Endothelial cell of umbilical vein (primary cell): ENCODE measurements around the gene ANKFN1. TPM values are rescaled to one million over a fixed set of nuclear protein-coding genes. Genes with fewer than 3 reads are reported as not detected.

Source experiments
- BruUV-seq: library from RNA; stranded (reverse); fragments of 400-500 nt; replicated peaks from 2 replicates; lab custom pipeline; 2021; lab: Mats Ljungman, UMichigan
- CTCF ChIA-PET: fragments of 300-600, 350-600 bp; sonication (Branson Sonifier 250); formaldehyde crosslinking; loops from one replicate; lab custom pipeline; 2021; ENCODE audit warnings: antibody characterized with exemption, inconsistent platforms; lab: Charles Lee
- POLR2A ChIA-PET: fragments of 300-600, 350-600 bp; sonication (Branson Sonifier 250); formaldehyde crosslinking; loops from one replicate; lab custom pipeline; 2021; ENCODE audit warnings: antibody characterized with exemption, inconsistent platforms; lab: Charles Lee
- DNase-seq: peaks from one replicate; pipeline ENCODE4 v3.0.0-alpha.2; 2011; ENCODE audit warnings: low read depth, low spot score
- FAIRE-seq: peaks from 2 replicates; lab custom pipeline; 2011; peaks lifted over from hg19 to GRCh38; lab: Jason Lieb, UNC
- H2AFZ ChIP-seq: 2 replicates; pipeline ENCODE4 v1.6.0; 2012; ENCODE audit warnings: low read depth, low read length, control low read depth, inconsistent platforms
- H3K27ac ChIP-seq: 2 replicates; pipeline ENCODE4 v1.5.1; 2011; ENCODE audit warnings: low read depth, mild to moderate bottlenecking, control low read depth, low read length, moderate library complexity; ENCODE audit not compliant: insufficient read depth
- H3K27me3 ChIP-seq, 2 experiments: 2 replicates each; pipeline versions ENCODE4 v1.6.0 to v1.6.1; 2011; ENCODE audit warnings: low read length in 2 of 2, mixed read lengths in 1 of 2; ENCODE audit not compliant: control insufficient read depth in 2 of 2, insufficient read depth in 2 of 2
- H3K36me3 ChIP-seq, 2 experiments: 2 replicates in 1 of 2; 3 replicates in 1 of 2; pipeline ENCODE4 v1.5.1; 2011; ENCODE audit warnings: low read length in 2 of 2, mild to moderate bottlenecking in 1 of 2, moderate library complexity in 1 of 2; ENCODE audit not compliant: control insufficient read depth in 2 of 2, insufficient read depth in 2 of 2; ENCODE audit errors: extremely low read depth in 1 of 2
- H3K4me1 ChIP-seq: 3 replicates; pipeline ENCODE4 v1.5.1; 2011; ENCODE audit warnings: mild to moderate bottlenecking, low read length; ENCODE audit not compliant: control insufficient read depth, insufficient read depth; ENCODE audit errors: extremely low read depth
- H3K4me2 ChIP-seq: 2 replicates; pipeline ENCODE4 v1.6.1; 2011; ENCODE audit warnings: low read length, control low read depth, mixed read lengths; ENCODE audit not compliant: insufficient read depth
- H3K4me3 ChIP-seq, 3 experiments: fragments of 200-600 bp in 1 of 3; sonication (generic), shearing (Covaris generic) in 1 of 3; replicated peaks in 1 of 3; 2 replicates each; pipeline ENCODE4 v1.5.1; 2011 to 2016; ENCODE audit warnings: control low read depth in 3 of 3, low read length in 3 of 3, mild to moderate bottlenecking in 2 of 3, inconsistent platforms in 1 of 3, low read depth in 1 of 3, moderate library complexity in 1 of 3; ENCODE audit not compliant: insufficient read depth in 1 of 3
- H3K79me2 ChIP-seq: 2 replicates; pipeline ENCODE4 v1.6.0; 2012; ENCODE audit warnings: low read length, inconsistent platforms; ENCODE audit not compliant: control insufficient read depth, insufficient read depth
- H3K9ac ChIP-seq: replicated peaks from 2 replicates; pipeline ENCODE3; 2011; ENCODE audit warnings: low read length, control low read depth; ENCODE audit not compliant: insufficient read depth; ENCODE audit errors: extremely low read depth
- H3K9me1 ChIP-seq: replicated peaks from 3 replicates; pipeline ENCODE4 v1.6.0; 2011; ENCODE audit warnings: mild to moderate bottlenecking, low read length; ENCODE audit not compliant: control insufficient read depth, insufficient read depth; ENCODE audit errors: extremely low read depth
- H3K9me3 ChIP-seq: replicated peaks from 2 replicates; pipeline ENCODE4 v1.5.1; 2012; ENCODE audit warnings: low read length, inconsistent platforms; ENCODE audit not compliant: control insufficient read depth, insufficient read depth
- H4K20me1 ChIP-seq: replicated peaks from 2 replicates; pipeline ENCODE3; 2011; ENCODE audit warnings: mild to moderate bottlenecking, low read length; ENCODE audit not compliant: control insufficient read depth, insufficient read depth; ENCODE audit errors: extremely low read depth
- EZH2 ChIP-seq: IDR thresholded peaks from 2 replicates; pipeline ENCODE4 v1.6.1; 2012; ENCODE audit warnings: borderline replicate concordance, low read depth, mild to moderate bottlenecking, moderate library complexity, low read length, inconsistent platforms; ENCODE audit not compliant: severe bottlenecking
- FOS ChIP-seq: IDR thresholded peaks from 2 replicates; pipeline ENCODE4 v1.6.1; 2011; ENCODE audit warnings: mild to moderate bottlenecking, low read length, moderate library complexity, borderline replicate concordance; ENCODE audit not compliant: insufficient read depth
- GATA2 ChIP-seq: IDR thresholded peaks from 2 replicates; pipeline ENCODE4 v1.7.0; 2011; ENCODE audit warnings: low read depth, mild to moderate bottlenecking, moderate library complexity, mixed read lengths, low read length; ENCODE audit not compliant: insufficient read length, insufficient read depth
- JUN ChIP-seq: IDR thresholded peaks from 2 replicates; pipeline ENCODE4 v1.6.1; 2011; ENCODE audit warnings: borderline replicate concordance, low read depth; ENCODE audit not compliant: insufficient read length, insufficient read depth
- MYC ChIP-seq: IDR thresholded peaks from one replicate; pipeline ENCODE4 v1.6.1; 2011; ENCODE audit warnings: mild to moderate bottlenecking, low read depth, low read length
- POLR2A ChIP-seq: IDR thresholded peaks from 2 replicates; pipeline ENCODE4 v1.6.1; 2012; ENCODE audit warnings: low read depth, mild to moderate bottlenecking, control low read depth, low read length
- POLR2AphosphoS5 ChIP-seq: IDR thresholded peaks from 2 replicates; pipeline ENCODE4 v1.6.1; 2012; ENCODE audit warnings: low read depth, mild to moderate bottlenecking, control low read depth, low read length, moderate library complexity; ENCODE audit not compliant: insufficient read depth
- dilution Hi-C: fragments of 300-500 bp; cut with MboI; formaldehyde crosslinking; loops from one replicate; pipeline ENCODE4 v1.15.0; 2019; ENCODE audit warnings: low sequenced_read_pairs; ENCODE audit not compliant: extremely low pct_ligation_motif_present
- intact Hi-C: fragments of 100-400 bp; cut with micrococcal nuclease; formaldehyde crosslinking; loops from one replicate; pipeline ENCODE4 v1.10.0; 2022
- polyA plus RNA-seq, 4 experiments: library from polyadenylated mRNA; depleted of rRNA in 3 of 4; stranded (reverse) in 3 of 4; unstranded in 1 of 4; fragments of >200 nt; gene quantifications; 2 replicates each; pipeline versions ENCODE4 v1.2.1 to v1.2.3, GENCODE V29; 2011 to 2012; ENCODE audit warnings: missing spikeins in 1 of 4
- total RNA-seq: library from RNA; stranded (reverse); gene quantifications from 2 replicates; pipeline ENCODE4 v1.2.3, GENCODE V29; 2021
- TF ChIP-seq, protein P1 (sequence below): IDR thresholded peaks from 2 replicates; pipeline ENCODE4 v1.6.1; 2011; ENCODE audit not compliant: insufficient read depth, insufficient read length
- TF ChIP-seq, protein P2 (sequence below), 2 donors: IDR thresholded peaks; 1 replicate in 1 of 2; 2 replicates in 1 of 2; pipeline ENCODE4 v1.5.1; 2011; ENCODE audit warnings: low read length in 2 of 2, mild to moderate bottlenecking in 2 of 2, moderate library complexity in 2 of 2, control low read depth in 1 of 2, inconsistent platforms in 1 of 2, low read depth in 1 of 2; ENCODE audit not compliant: insufficient read depth in 1 of 2; ENCODE audit errors: extremely low read depth in 1 of 2

Gene ANKFN1
- total and polyA plus RNA-seq, 2 donors (not counting 3 experiments of a cell fraction or from before 2014, with no cell fraction given): 0.15 TPM; not detected in 1

DNA sequence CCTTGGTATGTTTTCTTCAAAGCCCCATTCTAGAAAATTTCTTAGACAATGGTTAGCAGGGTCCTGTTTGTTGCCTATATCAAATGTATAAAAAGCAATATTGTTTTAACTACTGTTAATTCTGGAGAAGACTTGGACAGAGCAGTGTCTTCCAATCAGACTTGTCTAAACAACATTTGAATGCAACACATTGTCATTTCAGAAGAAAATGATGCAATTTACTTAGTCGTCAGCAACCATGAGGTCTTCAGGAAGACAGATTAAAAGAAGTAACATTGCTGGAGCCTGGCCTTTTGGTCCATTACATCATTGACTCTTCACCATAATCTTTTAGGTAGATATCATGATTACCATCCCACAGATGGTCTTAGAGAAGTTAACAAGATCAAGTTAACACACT, 94.5 kb downstream of the ANKFN1 start:
- DNase-seq: no peak
- FAIRE-seq: no peak
- Histone ChIP-seq H3K27ac (no peak overlapping the region), H3K4me3 (no peak overlapping the region), H3K9ac (no peak overlapping the region), H3K36me3 (no peaks in the 10 kb centered on the region), H3K4me2 (no peak overlapping the region), H3K79me2 (no peaks in the 10 kb centered on the region), H2AFZ (no peak overlapping the region), H3K9me3 (no peaks in the 10 kb centered on the region), H4K20me1 (no peaks in the 10 kb centered on the region), H3K4me1 (no peaks in the 10 kb centered on the region), H3K9me1 (no peaks in the 10 kb centered on the region), H3K27me3 (peaks cover 0 to 1% of the 10 kb centered on the region in 2 experiments)
- ChIA-PET POLR2A (no interaction called here), CTCF (no interaction called here)
- dilution Hi-C loops (no loop called here), intact Hi-C loops (no loop called here)
- no TSS peak for BruUV-seq
- TF ChIP-seq JUN (no peak), POLR2A (no peak), POLR2AphosphoS5 (no peak), MYC (no peak), FOS (no peak), EZH2 (no peak), GATA2 (no peak)
- TF ChIP-seq, protein P1, sequence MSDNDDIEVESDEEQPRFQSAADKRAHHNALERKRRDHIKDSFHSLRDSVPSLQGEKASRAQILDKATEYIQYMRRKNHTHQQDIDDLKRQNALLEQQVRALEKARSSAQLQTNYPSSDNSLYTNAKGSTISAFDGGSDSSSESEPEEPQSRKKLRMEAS: no peak
- TF ChIP-seq, protein P2, sequence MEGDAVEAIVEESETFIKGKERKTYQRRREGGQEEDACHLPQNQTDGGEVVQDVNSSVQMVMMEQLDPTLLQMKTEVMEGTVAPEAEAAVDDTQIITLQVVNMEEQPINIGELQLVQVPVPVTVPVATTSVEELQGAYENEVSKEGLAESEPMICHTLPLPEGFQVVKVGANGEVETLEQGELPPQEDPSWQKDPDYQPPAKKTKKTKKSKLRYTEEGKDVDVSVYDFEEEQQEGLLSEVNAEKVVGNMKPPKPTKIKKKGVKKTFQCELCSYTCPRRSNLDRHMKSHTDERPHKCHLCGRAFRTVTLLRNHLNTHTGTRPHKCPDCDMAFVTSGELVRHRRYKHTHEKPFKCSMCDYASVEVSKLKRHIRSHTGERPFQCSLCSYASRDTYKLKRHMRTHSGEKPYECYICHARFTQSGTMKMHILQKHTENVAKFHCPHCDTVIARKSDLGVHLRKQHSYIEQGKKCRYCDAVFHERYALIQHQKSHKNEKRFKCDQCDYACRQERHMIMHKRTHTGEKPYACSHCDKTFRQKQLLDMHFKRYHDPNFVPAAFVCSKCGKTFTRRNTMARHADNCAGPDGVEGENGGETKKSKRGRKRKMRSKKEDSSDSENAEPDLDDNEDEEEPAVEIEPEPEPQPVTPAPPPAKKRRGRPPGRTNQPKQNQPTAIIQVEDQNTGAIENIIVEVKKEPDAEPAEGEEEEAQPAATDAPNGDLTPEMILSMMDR (IDR thresholded peaks at IDR 0.05; ENCODE audit: extremely low read depth in 1 of 2, insufficient read depth in 1 of 2, low read depth in 1 of 2, low read length in 2 of 2): no peak
